GM12872 (cell line): ENCODE results near the gene EEPD1.

ENCODE experiments used
- TF ChIP-seq, protein P1 (sequence below): IDR thresholded peaks from 3 replicates; pipeline ENCODE4 v1.5.1; 2011; ENCODE audit warnings: low read depth, mild to moderate bottlenecking, low read length, moderate library complexity; ENCODE audit not compliant: insufficient read depth

Gene EEPD1

GRCh38 chr7:36137258-36137657 lies 15.8 kb upstream of the EEPD1 start:
- TF ChIP-seq, protein P1, sequence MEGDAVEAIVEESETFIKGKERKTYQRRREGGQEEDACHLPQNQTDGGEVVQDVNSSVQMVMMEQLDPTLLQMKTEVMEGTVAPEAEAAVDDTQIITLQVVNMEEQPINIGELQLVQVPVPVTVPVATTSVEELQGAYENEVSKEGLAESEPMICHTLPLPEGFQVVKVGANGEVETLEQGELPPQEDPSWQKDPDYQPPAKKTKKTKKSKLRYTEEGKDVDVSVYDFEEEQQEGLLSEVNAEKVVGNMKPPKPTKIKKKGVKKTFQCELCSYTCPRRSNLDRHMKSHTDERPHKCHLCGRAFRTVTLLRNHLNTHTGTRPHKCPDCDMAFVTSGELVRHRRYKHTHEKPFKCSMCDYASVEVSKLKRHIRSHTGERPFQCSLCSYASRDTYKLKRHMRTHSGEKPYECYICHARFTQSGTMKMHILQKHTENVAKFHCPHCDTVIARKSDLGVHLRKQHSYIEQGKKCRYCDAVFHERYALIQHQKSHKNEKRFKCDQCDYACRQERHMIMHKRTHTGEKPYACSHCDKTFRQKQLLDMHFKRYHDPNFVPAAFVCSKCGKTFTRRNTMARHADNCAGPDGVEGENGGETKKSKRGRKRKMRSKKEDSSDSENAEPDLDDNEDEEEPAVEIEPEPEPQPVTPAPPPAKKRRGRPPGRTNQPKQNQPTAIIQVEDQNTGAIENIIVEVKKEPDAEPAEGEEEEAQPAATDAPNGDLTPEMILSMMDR: no peak

DNA sequence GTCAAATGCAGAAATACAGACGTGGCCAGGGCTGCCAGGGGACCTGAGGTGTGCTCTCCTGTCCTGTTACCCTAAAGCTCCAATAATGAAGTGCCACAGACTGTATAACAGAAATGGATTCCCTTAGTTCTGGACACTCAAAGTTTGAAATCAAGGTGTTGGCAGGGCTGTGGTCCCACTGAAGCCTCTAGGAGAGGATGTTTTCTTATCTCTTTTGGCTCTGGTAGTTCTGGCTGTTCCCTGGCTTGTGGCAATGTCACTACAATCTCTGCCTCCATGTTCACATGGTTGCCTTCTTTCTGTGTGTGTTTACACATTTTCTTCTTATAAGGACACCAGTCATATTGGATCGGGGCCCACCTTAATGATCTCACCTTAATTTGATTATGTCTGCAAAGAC lies 15.3 kb upstream of the EEPD1 start:
- TF ChIP-seq, protein P1: no peak

- TF ChIP-seq, protein P1: no peak
Measured at GRCh38 chr7:36138209-36138608, 14.8 kb upstream of the EEPD1 start.

DNA sequence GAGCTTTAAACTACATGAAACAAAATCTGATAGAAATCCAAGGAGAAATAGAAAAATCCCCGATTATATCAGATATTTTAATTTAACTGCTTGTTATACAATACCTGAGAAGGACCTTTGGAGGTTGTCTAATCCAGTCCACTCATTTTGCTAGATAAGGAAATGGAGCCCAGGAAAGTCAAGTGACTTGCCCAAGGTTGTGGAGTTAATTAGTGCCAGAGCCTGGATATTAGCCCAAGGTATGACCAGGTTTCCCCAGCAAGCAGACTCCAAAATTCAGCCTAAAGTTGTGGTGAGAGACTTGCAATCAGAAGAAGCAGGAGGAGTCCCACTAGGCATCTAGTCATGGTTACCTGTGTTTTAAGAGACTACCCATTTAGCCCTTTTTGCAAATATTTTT lies 11.7 kb upstream of the EEPD1 start:
- TF ChIP-seq, protein P1: no peak

GRCh38 chr7:36141850-36142249 lies 11.2 kb upstream of the EEPD1 start:
- TF ChIP-seq, protein P1: no peak

GRCh38 chr7:36144189-36144588 lies 8.9 kb upstream of the EEPD1 start:
- TF ChIP-seq, protein P1: no peak

GRCh38 chr7:36145686-36146085 lies 7.4 kb upstream of the EEPD1 start:
- TF ChIP-seq, protein P1: no peak

DNA sequence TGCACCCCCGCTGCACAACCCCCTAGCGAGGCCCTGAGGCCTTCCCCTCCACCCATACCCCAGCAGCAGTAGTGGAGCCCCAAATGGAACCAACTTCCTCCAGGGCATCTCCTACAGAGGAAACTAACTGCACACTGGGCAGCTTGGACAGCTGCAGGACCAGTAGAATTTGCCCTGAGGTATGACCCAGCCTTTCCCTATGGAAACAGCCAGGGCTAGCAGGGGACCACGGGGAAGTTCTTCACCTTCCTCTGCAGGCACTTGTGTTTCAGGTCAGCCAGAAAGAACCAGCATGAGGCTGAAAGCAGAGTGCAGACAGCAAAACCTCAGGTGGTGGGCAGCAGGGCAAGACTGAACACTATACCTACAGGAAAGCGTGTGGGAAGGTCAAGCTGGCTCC lies 5.7 kb upstream of the EEPD1 start:
- TF ChIP-seq, protein P1: no peak
